ENCODE results near the gene OR2A1.
"Not testable (repeated sequence)": the region's sequence is repeated elsewhere in the genome, so short reads cannot be mapped to it uniquely, and the experiment has no call there.

OR2A1 gene

GRCh38 chr7:144311872-144312469, at the start of gene OR2A1:
OR2A1 (plus strand) TSS chr7:144312419; CDS start chr7:144318125, 5,706 bp downstream.
- not testable (repeated sequence) for DNase-seq, ATAC-seq, H3K4me1 Mint-ChIP-seq, H3K27ac Mint-ChIP-seq, H3K27me3 Mint-ChIP-seq, H3K4me3 Mint-ChIP-seq, H3K9me3 Mint-ChIP-seq

GRCh38 chr7:144264692-144265091, 47.5 kb upstream of the OR2A1 start, which contains the start of gene OR2A7:
OR2A7 (minus strand) TSS chr7:144264792; CDS start chr7:144259628, 5,164 bp downstream.
- not testable (repeated sequence) for ATAC-seq, H3K27me3 Mint-ChIP-seq, H3K9me3 Mint-ChIP-seq, H3K4me3 Mint-ChIP-seq, H3K27ac Mint-ChIP-seq, H3K4me1 Mint-ChIP-seq, DNase-seq

- DNase-seq, H3K4me1 Mint-ChIP-seq, H3K27ac Mint-ChIP-seq, H3K27me3 Mint-ChIP-seq, H3K9me3 Mint-ChIP-seq, H3K4me3 Mint-ChIP-seq, ATAC-seq: not testable (repeated sequence)
These were observed 43.0 kb upstream of the OR2A1 start, which contains the start of gene CTAGE8 for GRCh38 chr7:144269188-144269587. CTAGE8 (minus strand) TSS chr7:144269288; CDS start chr7:144269250, 38 bp downstream.

GRCh38 chr7:144275281-144275680, 36.9 kb upstream of the OR2A1 start:
- not testable (repeated sequence) for ATAC-seq, H3K27ac Mint-ChIP-seq, H3K4me3 Mint-ChIP-seq, H3K27me3 Mint-ChIP-seq, H3K4me1 Mint-ChIP-seq, DNase-seq, H3K9me3 Mint-ChIP-seq

GRCh38 chr7:144280010-144280409, 32.2 kb upstream of the OR2A1 start:
- H3K9me3 Mint-ChIP-seq, DNase-seq, H3K27ac Mint-ChIP-seq, ATAC-seq, H3K27me3 Mint-ChIP-seq, H3K4me3 Mint-ChIP-seq, H3K4me1 Mint-ChIP-seq: not testable (repeated sequence)

GRCh38 chr7:144281981-144282380, 30.2 kb upstream of the OR2A1 start:
- H3K4me3 Mint-ChIP-seq, H3K9me3 Mint-ChIP-seq, H3K27ac Mint-ChIP-seq, H3K4me1 Mint-ChIP-seq, H3K27me3 Mint-ChIP-seq, DNase-seq, ATAC-seq: not testable (repeated sequence)

GRCh38 chr7:144282490-144282889, 29.7 kb upstream of the OR2A1 start:
- not testable (repeated sequence) for DNase-seq, ATAC-seq, H3K4me1 Mint-ChIP-seq, H3K4me3 Mint-ChIP-seq, H3K27ac Mint-ChIP-seq, H3K27me3 Mint-ChIP-seq, H3K9me3 Mint-ChIP-seq

GRCh38 chr7:144283716-144284115, 28.5 kb upstream of the OR2A1 start:
- DNase-seq, H3K9me3 Mint-ChIP-seq, H3K27me3 Mint-ChIP-seq, H3K4me1 Mint-ChIP-seq, H3K4me3 Mint-ChIP-seq, H3K27ac Mint-ChIP-seq: not testable (repeated sequence)
- peak; percentile 7 for ATAC-seq

GRCh38 chr7:144287171-144287784, 24.9 kb upstream of the OR2A1 start:
- not testable (repeated sequence) for H3K9me3 Mint-ChIP-seq, H3K27me3 Mint-ChIP-seq, H3K27ac Mint-ChIP-seq, H3K4me1 Mint-ChIP-seq, DNase-seq, H3K4me3 Mint-ChIP-seq
- ATAC-seq: peak; percentile 12

- not testable (repeated sequence) for H3K27me3 Mint-ChIP-seq, DNase-seq, H3K27ac Mint-ChIP-seq, H3K4me3 Mint-ChIP-seq, H3K9me3 Mint-ChIP-seq, H3K4me1 Mint-ChIP-seq, ATAC-seq
These were observed 20.6 kb upstream of the OR2A1 start for GRCh38 chr7:144291607-144292006.

- not testable (repeated sequence) for H3K27me3 Mint-ChIP-seq, H3K4me3 Mint-ChIP-seq, H3K27ac Mint-ChIP-seq, H3K9me3 Mint-ChIP-seq, H3K4me1 Mint-ChIP-seq
- DNase-seq (peak in 1 of 2 donors; percentile 14), ATAC-seq (peak; percentile 3)
These were observed 19.6 kb upstream of the OR2A1 start for GRCh38 chr7:144292384-144293161.

- DNase-seq: peak in 1 of 2 donors; percentile 19
- not testable (repeated sequence) for H3K4me1 Mint-ChIP-seq, H3K9me3 Mint-ChIP-seq, H3K4me3 Mint-ChIP-seq, H3K27ac Mint-ChIP-seq, H3K27me3 Mint-ChIP-seq
- peak; percentile 84 for ATAC-seq
These were observed 18.3 kb upstream of the OR2A1 start for GRCh38 chr7:144293794-144294499.

GRCh38 chr7:144302578-144303303, 9.5 kb upstream of the OR2A1 start:
- not testable (repeated sequence) for H3K27me3 Mint-ChIP-seq, DNase-seq, H3K27ac Mint-ChIP-seq, H3K4me3 Mint-ChIP-seq, H3K4me1 Mint-ChIP-seq, H3K9me3 Mint-ChIP-seq, ATAC-seq

GRCh38 chr7:144303607-144304006, 8.6 kb upstream of the OR2A1 start:
- not testable (repeated sequence) for H3K4me3 Mint-ChIP-seq, H3K9me3 Mint-ChIP-seq, ATAC-seq, H3K27ac Mint-ChIP-seq, H3K27me3 Mint-ChIP-seq, H3K4me1 Mint-ChIP-seq, DNase-seq

GRCh38 chr7:144305156-144305555, 7.1 kb upstream of the OR2A1 start:
- peak; percentile 39 for ATAC-seq
- H3K4me3 Mint-ChIP-seq, H3K27ac Mint-ChIP-seq, H3K27me3 Mint-ChIP-seq, H3K9me3 Mint-ChIP-seq, H3K4me1 Mint-ChIP-seq, DNase-seq: not testable (repeated sequence)
